HG03196 (cell line): ENCODE results near the gene TSGA10.
A peak's percentile ranks its signal among the peaks of the same experiment; 100 is the strongest.
"Not testable (repeated sequence)": the region's sequence is repeated elsewhere in the genome, so short reads cannot be mapped to it uniquely, and the experiment has no call there.

ENCODE experiments used
- ATAC-seq: cut with Tn5 transposase; IDR thresholded peaks from one replicate; pipeline ENCODE4 v1.9.1; 2021; ENCODE audit not compliant: unreplicated experiment

The TSGA10 gene

DNA sequence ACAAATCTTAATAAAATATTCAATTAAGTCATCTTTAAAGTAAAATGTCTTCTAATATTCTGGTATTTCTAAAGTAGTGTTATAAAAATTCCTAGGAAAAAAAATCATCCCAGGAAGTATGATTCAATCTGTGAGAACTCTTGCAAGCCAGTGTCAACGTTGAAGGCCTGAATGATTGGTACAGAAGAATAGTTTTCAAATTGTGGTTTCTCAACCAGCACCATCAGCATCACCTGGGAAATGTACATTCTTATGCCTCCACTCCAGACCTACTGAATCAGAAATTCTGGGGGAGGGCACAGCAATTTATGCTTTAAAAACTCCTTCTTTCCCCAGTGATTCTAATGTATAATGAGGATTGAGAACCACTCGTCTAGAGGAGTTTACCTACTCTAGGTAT, 75.5 kb downstream of the TSGA10 start:
- ATAC-seq: no peak

DNA sequence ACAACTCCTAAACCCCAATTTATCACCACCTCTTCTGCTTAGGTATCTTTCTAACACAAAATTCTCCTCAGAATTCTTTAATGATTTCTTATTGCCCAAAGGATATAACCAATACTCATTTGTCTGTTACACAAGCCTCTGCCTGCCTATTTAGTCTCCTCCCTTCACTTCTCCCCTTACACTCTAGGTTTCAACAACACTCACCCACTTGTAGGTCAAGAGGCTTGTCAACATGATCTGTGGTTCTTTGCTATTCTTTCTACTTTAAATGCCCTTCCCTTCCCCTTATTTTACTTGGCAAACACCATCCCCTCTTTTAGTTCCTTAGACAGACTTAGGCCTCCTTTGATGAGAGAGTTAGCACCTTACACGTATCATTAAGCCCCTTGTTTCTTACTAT, 82.2 kb downstream of the TSGA10 start:
- no peak for ATAC-seq

DNA sequence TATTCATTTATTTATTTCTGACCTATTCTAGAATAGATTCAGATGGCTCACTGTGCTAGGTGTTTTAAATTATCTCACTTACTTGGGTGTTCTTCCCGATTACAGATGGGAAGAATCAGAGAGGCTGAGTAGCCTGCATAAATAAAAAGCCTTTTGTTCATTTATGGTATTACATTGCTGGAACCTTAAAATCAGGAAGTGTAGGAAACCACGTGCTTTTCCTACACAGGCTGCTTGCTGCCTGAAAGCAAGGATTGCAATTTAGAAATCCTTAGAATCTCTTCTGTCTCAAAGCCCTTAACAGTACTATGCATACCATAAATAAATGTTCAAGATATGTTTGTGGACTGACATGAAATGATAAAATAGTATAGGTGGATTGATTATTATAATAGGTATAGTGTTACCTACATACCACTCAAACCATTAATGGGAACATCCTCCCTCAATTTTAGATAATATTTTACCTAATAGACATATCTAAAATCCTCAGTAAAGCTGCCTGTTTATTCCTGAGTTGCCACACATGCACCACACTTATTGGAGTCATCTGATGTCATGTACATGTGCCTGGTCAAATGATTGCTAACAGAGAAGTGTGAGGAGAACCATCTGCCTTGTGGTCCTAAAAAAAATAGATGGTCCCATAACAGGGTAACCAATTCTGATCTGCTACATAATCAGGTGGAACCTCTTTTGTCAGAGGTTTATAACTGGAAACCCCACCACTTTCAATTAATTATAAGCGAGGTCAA, 86.7 kb downstream of the TSGA10 start:
- no peak for ATAC-seq

DNA sequence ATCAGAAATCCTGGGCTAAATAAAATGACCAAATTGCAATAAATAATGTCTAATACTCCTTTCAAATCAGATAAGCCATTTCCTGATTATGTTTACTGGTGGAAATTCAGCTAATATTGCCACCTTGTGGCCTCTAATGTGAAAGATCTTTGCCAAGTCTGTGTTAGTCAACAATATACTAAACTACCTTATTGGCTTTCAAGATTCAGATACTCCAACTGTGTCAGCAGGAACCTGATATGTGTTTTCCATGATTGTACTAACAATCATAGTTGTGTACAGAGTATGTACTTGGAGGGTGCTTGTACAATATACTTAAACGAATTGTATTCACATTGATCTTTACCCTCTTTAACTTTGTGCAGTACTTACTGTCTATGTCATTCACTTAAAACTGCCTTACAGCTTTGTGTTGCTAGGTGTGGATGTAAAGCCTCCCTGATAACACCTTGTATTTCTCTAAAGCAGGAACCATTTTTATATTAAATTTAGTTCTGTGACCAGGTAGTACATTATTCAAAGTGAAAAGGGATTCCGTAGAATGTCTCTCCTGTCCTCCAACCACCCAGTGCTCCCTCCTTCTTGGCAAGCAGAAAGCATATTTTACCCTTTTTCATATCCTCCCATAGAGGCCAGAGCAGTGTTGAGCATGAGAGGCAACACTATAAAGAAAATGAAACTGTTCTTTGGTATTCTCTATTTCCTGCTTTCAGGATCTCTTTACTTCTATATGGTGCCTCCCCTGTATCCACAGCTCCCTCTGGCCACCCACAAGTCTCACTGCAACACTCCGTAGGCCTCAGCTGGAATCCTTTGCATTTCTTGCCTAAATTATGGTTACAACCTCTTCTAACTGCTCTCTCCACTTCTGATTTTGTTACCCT, 88.4 kb downstream of the TSGA10 start:
- peak; percentile 93 for ATAC-seq

DNA sequence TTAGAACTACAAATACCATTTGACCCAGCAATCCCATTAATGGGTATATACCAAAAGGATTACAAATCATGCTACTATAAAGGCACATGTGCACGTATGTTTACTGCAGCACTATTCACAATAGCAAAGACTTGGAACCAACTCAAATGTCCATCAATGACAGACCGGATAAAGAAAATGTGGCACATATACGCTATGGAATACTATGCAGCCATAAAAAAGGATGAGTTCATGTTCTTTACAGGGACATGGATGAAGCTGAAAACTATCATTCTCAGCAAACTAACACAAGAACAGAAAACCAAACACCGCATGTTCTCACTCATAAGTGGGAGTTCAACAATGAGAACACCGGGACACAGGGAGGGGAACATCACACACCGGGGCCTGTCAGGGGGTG, 105.6 kb downstream of the TSGA10 start:
- ATAC-seq: not testable (repeated sequence)

DNA sequence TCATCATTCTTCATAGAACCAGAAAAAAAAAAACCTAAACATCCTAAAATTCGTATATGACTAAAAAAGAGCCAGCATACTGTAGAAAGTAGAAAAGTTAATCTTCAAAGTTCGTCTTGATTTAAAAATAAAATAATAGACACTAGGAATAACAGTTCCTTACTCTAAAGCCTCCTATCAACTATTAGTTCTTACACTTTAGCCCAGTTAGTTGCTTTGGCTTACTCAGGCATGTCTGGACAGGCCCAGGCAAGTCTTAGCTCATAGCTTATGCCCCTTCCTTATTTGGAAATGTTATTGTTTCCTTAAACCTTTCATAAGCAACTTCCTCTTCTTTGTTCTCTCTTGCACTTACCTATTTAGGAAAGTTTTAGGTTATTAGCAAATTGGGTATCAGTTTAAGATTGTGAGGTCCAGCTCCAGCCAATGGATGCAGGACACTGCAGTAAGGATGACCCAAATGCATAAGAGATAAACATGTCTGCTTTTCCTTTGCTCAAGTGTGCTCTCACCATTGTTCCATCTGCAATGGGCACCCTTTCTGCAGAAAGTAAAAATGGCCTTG, 113.9 kb downstream of the TSGA10 start:
- not testable (repeated sequence) for ATAC-seq

DNA sequence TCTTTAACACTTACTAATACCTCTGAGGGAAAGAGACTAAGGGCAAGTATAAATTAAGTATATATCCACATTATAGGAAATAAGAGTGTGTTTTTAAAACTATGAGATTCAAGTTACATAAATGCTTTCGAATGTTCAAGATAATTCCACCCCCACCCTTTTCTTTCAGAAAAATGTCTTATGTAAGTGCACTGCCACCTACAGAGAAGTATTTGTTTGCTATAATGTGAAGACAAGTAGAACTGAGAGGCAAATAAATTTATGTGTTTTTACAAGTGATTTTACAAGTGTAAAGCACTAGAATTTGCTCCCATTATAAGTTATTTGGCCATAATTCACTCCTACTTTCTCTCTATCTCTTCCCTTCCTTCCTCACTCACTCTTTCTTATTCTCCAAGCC, 118.8 kb downstream of the TSGA10 start:
- no peak for ATAC-seq

DNA sequence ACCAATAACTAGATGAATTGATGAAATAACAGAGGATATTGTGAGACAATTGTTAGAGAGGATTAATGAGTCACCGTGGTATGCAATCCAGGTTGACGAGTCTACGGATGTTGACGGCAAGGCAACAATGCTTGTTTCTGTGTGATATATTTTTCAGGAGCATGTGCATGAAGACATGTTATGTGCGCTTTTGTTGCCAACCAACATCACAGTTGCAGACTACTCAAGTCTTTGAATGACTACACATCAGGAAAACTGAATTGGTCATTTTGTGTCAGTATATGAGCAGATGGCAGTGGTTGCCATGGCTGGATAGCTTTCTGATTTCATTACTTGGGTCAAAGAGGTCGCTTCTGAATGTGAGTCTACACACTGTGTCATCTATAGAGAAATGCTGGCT, 122.0 kb downstream of the TSGA10 start:
- ATAC-seq: no peak

DNA sequence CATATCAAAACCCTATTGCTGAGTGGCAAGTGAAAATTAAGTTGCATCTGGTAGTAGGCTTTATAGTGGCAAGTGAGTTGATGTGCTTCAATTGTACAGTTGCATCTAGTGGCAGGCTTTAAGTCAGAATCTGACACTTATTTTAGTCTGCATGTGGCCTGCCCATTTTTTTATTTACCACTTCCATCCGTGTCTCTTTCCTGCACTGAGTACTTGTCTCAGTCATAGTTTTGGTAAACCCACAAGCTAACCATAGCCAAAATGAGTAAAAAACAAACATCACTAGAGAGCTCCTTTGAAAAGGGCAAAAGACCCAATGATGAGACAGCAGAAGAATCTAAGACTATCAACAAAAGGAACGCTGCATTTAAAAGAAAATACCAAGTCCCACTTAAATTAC, 122.7 kb downstream of the TSGA10 start:
- ATAC-seq: no peak

DNA sequence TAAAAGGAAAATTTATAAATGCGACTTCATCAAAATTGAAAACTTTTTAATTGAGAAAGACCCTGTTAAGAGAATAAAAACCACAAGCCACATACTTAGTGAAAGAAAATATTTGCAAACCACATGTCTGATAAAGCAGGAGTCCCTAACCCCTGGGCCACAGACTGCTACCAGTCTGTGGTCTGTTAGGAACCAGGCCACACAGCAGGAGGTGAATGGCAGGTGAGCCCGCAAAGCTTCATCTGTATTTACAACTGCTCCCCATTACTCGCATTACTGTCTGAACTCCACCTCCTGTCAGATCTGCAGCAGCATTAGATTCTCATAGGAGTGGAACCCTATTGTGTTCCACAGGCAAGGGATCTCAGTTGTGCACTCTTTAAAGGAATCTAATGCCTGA, 123.3 kb downstream of the TSGA10 start:
- ATAC-seq: no peak

DNA sequence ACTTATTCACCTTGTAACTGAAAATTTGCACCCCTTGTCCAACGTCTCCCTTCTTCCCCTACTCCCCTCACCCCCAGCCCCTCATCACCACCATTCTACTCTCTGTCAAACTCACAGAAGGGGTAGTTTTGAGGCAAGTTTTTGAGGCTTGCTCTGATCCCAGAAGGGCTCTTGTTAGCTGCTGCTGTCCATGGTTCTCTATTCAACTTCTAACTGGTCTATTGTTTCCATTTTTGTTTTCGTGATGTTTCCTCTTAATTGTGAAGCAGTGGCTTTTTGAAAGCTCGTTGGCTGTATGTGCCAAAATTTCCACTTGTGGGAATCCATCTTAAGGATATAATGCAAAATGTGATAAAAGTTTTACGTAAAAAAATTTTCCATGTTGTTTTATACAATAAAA, 126.2 kb downstream of the TSGA10 start:
- ATAC-seq: no peak

DNA sequence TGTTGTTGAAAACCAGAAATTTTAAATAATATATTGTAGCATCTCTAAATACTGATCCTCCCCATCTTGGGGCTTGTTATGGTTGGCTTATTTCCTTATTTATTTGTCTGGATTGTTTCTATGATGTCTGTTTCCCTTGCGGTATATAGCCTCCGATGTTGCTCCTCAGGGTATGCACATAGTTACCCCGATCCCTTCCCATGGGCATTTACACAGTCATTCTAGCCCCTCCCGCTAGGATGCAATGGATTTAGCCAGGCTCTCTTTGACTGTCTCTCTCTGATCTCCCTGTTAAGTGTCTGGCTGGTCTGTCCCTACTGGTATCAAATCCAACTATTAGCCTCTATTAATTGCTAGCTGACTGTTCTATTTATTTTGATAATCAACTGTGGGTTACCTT, 126.9 kb downstream of the TSGA10 start:
- ATAC-seq: no peak

DNA sequence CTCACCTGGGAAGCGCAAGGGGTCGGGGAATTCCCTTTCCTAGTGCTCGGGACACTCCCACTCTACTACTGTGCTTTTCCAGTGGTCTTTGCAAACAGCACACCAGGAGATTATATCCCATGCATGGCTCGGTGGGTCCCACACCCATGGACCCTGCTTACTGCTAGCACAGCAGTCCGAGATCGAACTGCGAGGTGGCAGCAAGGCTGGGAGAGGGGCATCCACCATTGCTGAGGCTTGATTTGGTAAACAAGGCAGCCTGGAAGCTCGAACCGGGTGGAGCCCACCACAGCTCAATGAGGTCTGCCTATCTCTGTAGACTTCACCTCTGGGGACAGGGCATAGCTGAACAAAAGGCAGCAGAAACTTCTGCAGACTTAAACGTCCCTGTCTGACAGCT, 154.0 kb downstream of the TSGA10 start:
- ATAC-seq: no peak

DNA sequence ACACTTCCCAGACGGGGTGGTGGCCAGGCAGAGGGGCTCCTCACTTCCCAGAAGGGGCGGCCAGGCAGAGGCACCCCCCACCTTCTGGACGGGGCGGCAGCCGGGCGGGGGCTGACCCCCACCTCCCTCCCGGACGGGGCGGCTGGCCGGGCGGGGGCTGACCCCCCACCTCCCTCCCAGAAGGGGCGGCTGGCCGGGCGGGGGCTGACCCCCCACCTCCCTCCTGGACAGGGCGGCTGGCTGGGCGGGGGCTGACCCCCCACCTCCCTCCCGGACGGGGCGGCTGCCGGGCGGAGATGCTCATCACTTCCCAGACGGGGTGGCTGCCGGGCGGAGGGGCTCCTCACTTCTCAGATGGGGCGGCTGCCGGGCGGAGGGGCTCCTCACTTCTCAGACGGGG, 166.0 kb downstream of the TSGA10 start:
- not testable (repeated sequence) for ATAC-seq

DNA sequence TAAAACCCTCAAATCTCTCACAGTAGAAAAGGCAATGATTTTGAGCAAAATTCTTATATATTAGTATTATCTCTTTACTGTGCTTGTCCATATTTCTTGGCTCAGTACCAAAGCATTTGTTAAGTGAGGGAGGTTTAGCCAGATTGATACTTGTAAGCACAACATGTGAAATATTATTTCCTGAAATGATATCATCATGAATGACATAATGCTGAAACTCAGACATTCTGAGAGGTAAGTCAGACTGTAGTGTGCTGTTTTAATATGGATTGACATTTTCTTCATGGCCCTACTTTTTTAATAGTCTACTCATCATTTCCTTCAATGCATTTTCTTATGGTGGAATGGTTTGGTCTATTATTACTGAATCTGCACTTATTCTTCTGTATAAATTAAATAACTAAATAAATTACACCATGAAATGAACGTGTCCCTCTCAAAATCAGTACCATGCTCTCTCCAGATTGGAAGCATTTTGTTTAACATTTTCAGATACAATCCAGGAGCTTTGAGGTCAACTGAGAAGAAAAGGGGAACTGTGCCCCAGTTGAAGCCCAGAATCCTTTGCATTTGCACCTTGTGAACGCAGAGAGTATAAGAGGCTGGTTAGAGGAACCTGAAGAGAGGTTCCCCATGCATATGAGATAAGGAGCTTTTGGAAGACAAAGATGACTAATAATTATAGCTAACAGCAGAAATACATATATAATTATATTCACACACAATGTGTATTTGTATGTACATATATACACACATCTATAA, 168.7 kb downstream of the TSGA10 start:
- no peak for ATAC-seq

DNA sequence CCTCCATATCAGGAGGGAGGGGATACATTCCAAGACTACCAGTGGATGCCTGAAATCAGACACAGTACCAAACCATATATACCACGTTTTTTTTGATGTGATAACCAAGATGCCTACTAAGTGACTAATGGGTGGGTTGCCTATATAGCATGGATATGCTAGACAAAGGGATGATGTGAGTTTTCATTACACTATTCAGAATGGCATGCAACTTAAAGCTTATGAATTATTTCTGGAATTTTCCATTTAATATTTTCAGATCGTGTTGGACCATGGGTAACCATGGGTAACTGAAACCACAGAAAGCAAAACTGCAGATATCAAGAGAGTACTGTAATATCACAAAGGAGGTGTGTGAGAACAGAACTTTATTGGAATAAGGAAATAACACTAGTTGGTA, 179.1 kb downstream of the TSGA10 start:
- ATAC-seq: no peak

DNA sequence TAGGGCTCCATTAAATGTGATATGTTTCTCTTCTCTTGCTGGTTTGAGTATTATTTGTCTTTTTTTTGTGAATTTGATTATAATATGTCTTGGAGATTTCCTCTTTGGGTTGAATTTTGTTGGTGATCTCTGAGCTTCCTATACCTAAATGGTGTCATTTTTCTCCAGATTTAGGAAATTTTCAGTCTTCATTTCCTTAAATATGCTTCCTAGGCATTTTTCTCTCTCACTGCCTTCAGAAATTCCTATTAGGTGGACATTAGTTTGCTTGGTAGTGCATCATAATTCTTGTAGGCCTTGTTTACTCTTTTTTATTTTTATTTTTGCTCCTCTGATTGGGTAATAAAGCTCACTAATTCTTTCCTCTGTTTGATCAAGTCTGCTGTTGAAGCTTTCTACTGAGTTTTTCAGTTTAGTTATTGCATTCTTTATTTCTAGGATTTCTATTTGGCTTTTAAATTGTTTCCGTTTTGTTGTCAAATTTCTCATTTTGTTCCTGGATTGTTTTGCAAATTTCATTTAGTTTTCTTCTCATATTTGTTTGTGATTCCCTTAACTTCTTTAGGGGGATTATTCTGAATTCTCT, 182.1 kb downstream of the TSGA10 start:
- ATAC-seq: no peak

DNA sequence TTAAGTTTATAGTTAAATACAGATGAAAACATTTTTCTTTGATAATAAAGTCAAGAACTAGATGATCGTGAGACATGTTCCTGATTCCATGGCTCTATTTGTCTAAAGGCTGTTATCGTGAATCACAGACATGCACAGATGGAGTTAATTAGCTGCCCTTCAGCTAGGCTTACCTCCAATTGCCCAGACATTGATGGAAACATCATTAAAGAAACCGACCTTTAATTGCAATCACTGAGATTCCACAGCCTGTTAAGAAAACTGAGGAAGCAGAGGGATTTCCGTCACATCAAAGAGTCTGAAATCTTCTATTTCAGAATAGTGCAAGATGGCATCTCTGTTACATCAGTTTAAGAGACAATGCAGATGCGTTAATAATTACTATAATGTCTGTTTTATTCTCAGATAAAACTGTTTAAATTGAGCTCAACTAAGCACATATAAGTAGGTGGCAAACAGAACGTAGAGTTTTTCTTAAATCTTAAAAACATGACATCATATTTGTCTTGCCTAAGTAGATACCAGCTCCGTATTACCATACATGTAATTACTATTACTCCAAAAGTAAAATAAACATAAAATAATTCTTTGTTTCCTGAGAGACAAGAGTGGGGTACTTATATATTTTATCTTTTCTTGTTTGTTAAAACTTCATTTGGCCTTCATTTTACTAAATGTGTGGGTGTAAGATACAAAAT, 194.8 kb downstream of the TSGA10 start:
- ATAC-seq: no peak

DNA sequence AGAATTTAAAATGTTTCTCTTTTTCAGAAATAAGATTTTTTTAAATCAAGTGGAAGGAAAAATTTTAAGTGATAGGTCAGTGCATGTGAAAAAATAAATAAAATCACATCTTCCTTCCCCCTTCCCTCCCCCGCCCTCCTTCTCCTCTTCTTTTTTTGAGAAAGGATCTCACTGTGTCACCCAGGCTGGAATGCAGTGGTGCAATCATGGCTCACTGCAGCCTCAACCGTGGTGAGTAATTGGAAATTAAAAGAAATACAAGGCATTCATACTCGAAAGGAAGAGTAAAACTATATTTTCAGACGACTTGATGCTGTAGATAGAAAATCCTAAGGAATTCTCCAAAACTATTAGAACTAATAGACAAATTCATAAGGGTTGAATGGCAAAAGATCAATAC, 201.8 kb downstream of the TSGA10 start:
- no peak for ATAC-seq
